Suprapubic skin (tissue), 4 donors: ENCODE results near the gene MUSTN1. TPM values are rescaled to one million over a fixed set of nuclear protein-coding genes. Genes with fewer than 3 reads are reported as not detected.

Source experiments
- DNase-seq, 2 donors: peaks; one replicate each; pipeline ENCODE4 v3.0.0-alpha.2; 2019; ENCODE audit warnings: low spot score in 2 of 2
- H3K27ac ChIP-seq: fragments of 200-600 bp; sonication (generic); one replicate; pipeline ENCODE4 v1.5.1; 2019
- H3K27me3 ChIP-seq: fragments of 200-600 bp; sonication (generic); one replicate; pipeline ENCODE4 v1.5.1; 2019
- H3K36me3 ChIP-seq: fragments of 200-600 bp; sonication (generic); one replicate; pipeline ENCODE4 v1.5.1; 2019
- H3K4me1 ChIP-seq: fragments of 200-600 bp; sonication (generic); one replicate; pipeline ENCODE4 v1.5.1; 2019
- H3K4me3 ChIP-seq: fragments of 200-600 bp; sonication (generic); one replicate; pipeline ENCODE4 v1.5.1; 2019; ENCODE audit warnings: mild to moderate bottlenecking
- H3K9me3 ChIP-seq: fragments of 200-600 bp; sonication (generic); one replicate; pipeline ENCODE4 v1.5.1; 2019
- CTCF ChIP-seq, 2 donors: fragments of 200-600 bp in 1 of 2; fragments of 450-650 bp in 1 of 2; sonication (generic) in 1 of 2; IDR thresholded peaks; one replicate each; pipeline ENCODE4 v1.5.1; 2016 to 2019; ENCODE audit warnings: antibody characterized with exemption in 2 of 2, mild to moderate bottlenecking in 1 of 2, moderate library complexity in 1 of 2
- EP300 ChIP-seq: sonication (generic); formaldehyde crosslinking; IDR thresholded peaks from one replicate; pipeline ENCODE4 v1.6.1; 2017; ENCODE audit warnings: antibody characterized with exemption
- POLR2A ChIP-seq, 2 donors: fragments of 450-650 bp; IDR thresholded peaks; one replicate each; pipeline ENCODE4 v1.6.1; 2017; ENCODE audit warnings: antibody characterized with exemption in 2 of 2, mild to moderate bottlenecking in 2 of 2, moderate library complexity in 2 of 2
- POLR2AphosphoS5 ChIP-seq, 3 donors: sonication (generic); formaldehyde crosslinking; IDR thresholded peaks; one replicate each; pipeline ENCODE4 v1.6.1; 2017; ENCODE audit warnings: antibody characterized with exemption in 3 of 3
- WGBS: methylation state at CpG from one replicate; pipeline ENCODE4 v1.1.5; 2018; 5-methylcytosine and 5-hydroxymethylcytosine counted together
- total RNA-seq, 4 donors: library from RNA; depleted of rRNA; stranded (reverse); fragments of >200 nt; gene quantifications; one replicate each; pipeline ENCODE4 v1.1.0, GENCODE V29; 2016

Gene MUSTN1
- total RNA-seq, 4 donors from 2014 or later = 1.6 to 14.5 (median 8.3) TPM

GRCh38 chr3:52787246-52787645 lies 47.6 kb downstream of the MUSTN1 start:
- no peak for TF ChIP-seq POLR2AphosphoS5 (IDR thresholded peaks at IDR 0.05)
- TF ChIP-seq EP300 = no peak
- TF ChIP-seq CTCF (IDR thresholded peaks at IDR 0.05) = no peak
- TF ChIP-seq POLR2A (IDR thresholded peaks at IDR 0.05) = no peak
- Histone ChIP-seq H3K4me3 (no peak overlapping the region), H3K27me3 (peaks cover 3% of the 10 kb centered on the region), H3K4me1 (peaks cover 3% of the 10 kb centered on the region), H3K9me3 (no peaks in the 10 kb centered on the region), H3K36me3 (no peaks in the 10 kb centered on the region), H3K27ac (no peak overlapping the region)
- WGBS = 87% methylated on average over 11 of the region's 11 CpGs
- peak in 1 of 2 donors; percentile 43 for DNase-seq

- H3K27ac ChIP-seq = no peak overlapping the region
- no peaks in the 10 kb centered on the region for H3K36me3 ChIP-seq
- peaks cover 3% of the 10 kb centered on the region for H3K4me1 ChIP-seq
- H3K27me3 ChIP-seq = peaks cover 3% of the 10 kb centered on the region
- H3K9me3 ChIP-seq = no peaks in the 10 kb centered on the region
- H3K4me3 ChIP-seq = no peak overlapping the region
- no peak for TF ChIP-seq CTCF (IDR thresholded peaks at IDR 0.05)
- no peak for TF ChIP-seq POLR2A (IDR thresholded peaks at IDR 0.05)
- no peak for TF ChIP-seq EP300
- TF ChIP-seq POLR2AphosphoS5 (IDR thresholded peaks at IDR 0.05) = no peak
- DNase-seq = peak in 1 of 2 donors; percentile 40
- WGBS = 91% methylated on average over 16 of the region's 19 CpGs
Measured at GRCh38 chr3:52786330-52787215, 48.2 kb downstream of the MUSTN1 start.

GRCh38 chr3:52784931-52785590 lies 49.8 kb downstream of the MUSTN1 start:
- Histone ChIP-seq H3K9me3 (no peaks in the 10 kb centered on the region), H3K27me3 (peaks cover 3% of the 10 kb centered on the region), H3K36me3 (no peaks in the 10 kb centered on the region), H3K4me3 (no peak overlapping the region), H3K27ac (no peak overlapping the region), H3K4me1 (peaks cover 3% of the 10 kb centered on the region)
- TF ChIP-seq CTCF (IDR thresholded peaks at IDR 0.05) (no peak), POLR2AphosphoS5 (IDR thresholded peaks at IDR 0.05) (no peak), EP300 (no peak), POLR2A (IDR thresholded peaks at IDR 0.05) (no peak)
- WGBS = 85% methylated on average over 5 of the region's 5 CpGs
- DNase-seq = peak; percentile 33 to 48

GRCh38 chr3:52784021-52784621 lies 50.7 kb downstream of the MUSTN1 start:
- peak; percentile 45 to 69 for DNase-seq
- 75% methylated on average over 4 of the region's 18 CpGs for WGBS
- no peak for TF ChIP-seq CTCF (IDR thresholded peaks at IDR 0.05)
- TF ChIP-seq POLR2A (IDR thresholded peaks at IDR 0.05) = no peak
- no peak for TF ChIP-seq POLR2AphosphoS5 (IDR thresholded peaks at IDR 0.05)
- no peak for TF ChIP-seq EP300

GRCh38 chr3:52783211-52783555 lies 51.6 kb downstream of the MUSTN1 start:
- Histone ChIP-seq H3K27ac (no peak overlapping the region), H3K4me1 (peaks cover 3% of the 10 kb centered on the region), H3K9me3 (no peaks in the 10 kb centered on the region), H3K27me3 (peaks cover 3% of the 10 kb centered on the region), H3K4me3 (no peak overlapping the region), H3K36me3 (no peaks in the 10 kb centered on the region)
- DNase-seq = no peak
- no peak for TF ChIP-seq POLR2A (IDR thresholded peaks at IDR 0.05)
- no peak for TF ChIP-seq POLR2AphosphoS5 (IDR thresholded peaks at IDR 0.05)
- no peak for TF ChIP-seq EP300
- no peak for TF ChIP-seq CTCF (IDR thresholded peaks at IDR 0.05)
- 96% methylated on average over 3 of the region's 3 CpGs for WGBS

More at GRCh38 chr3:52784021-52784621, 50.7 kb downstream of the MUSTN1 start:
- Histone ChIP-seq H3K27me3 (peaks cover 3% of the 10 kb centered on the region), H3K36me3 (no peaks in the 10 kb centered on the region), H3K4me3 (no peak overlapping the region), H3K9me3 (no peaks in the 10 kb centered on the region), H3K4me1 (peaks cover 3% of the 10 kb centered on the region), H3K27ac (no peak overlapping the region)
